ENCODE measurements around the gene HSF5. TPM values are rescaled to one million over a fixed set of nuclear protein-coding genes. Genes with fewer than 3 reads are reported as not detected.

Gene HSF5
- total RNA-seq, 1 experiment from 2014 or later, result not detected

DNA sequence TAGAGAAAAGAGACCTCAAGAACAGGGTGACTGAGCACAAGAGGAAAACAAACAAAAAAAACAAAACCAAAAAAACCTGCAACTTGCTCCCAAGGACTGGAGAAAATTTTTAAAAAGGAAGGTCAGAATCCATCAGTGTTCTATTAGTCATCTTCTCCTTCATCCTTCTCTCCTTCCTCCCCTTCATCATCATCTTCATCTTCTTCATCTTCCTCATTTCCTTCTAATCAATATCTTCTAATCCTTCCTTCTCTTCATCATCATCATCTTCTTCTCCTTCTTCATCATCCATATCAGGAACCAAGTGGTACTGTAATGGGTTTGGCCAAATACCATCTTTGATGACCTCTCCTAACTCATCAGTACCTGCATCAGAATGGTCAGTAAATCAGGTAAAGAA lies 12.2 kb downstream of the HSF5 start:
- no peak overlapping the region for H3K4me3 ChIP-seq (replicated peaks in 1 of 2; ENCODE audit: low read depth in 1 of 2, low read length in 2 of 2)
- DNase-seq (ENCODE audit: low read depth, low spot score) (no peak), ATAC-seq (no peak)
- no peak overlapping the region for H2AFZ ChIP-seq (ENCODE audit: low read depth, low read length, poor library complexity, severe bottlenecking)
- no peak overlapping the region for H3K9ac ChIP-seq (ENCODE audit: low read length)
- no peak overlapping the region for H3K4me2 ChIP-seq (ENCODE audit: low read length)
- POLR2A ChIA-PET, result no interaction called here
- no peaks in the 10 kb centered on the region for H3K36me3 ChIP-seq (ENCODE audit: control insufficient read depth in 1 of 2, insufficient read depth in 2 of 2, low read length in 2 of 2)
- TF ChIP-seq POLR2AphosphoS5 (IDR thresholded peaks at IDR 0.05; ENCODE audit: low read depth, low read length) (no peak), POLR2A (IDR thresholded peaks at IDR 0.05; ENCODE audit: borderline replicate concordance, extremely low read depth, insufficient read depth, insufficient read length) (no peak), YY1 (IDR thresholded peaks at IDR 0.05; ENCODE audit: extremely low read depth, insufficient replicate concordance, low read depth, low read length) (no peak), ZFX (IDR thresholded peaks at IDR 0.05) (no peak), ELF1 (IDR thresholded peaks at IDR 0.05; ENCODE audit: borderline replicate concordance, low read depth) (no peak), CBX3 (IDR thresholded peaks at IDR 0.05; ENCODE audit: low read depth) (no peak), RAD21 (IDR thresholded peaks at IDR 0.05; ENCODE audit: low read depth) (no peak), CEBPB (IDR thresholded peaks at IDR 0.05; ENCODE audit: low read depth) (no peak), FOSL1 (IDR thresholded peaks at IDR 0.05; ENCODE audit: low read depth) (no peak), EZH2phosphoT487 (IDR thresholded peaks at IDR 0.05; ENCODE audit: borderline replicate concordance) (no peak), ZNF274 (IDR thresholded peaks at IDR 0.05; ENCODE audit: low read depth, low read length) (no peak), SP1 (IDR thresholded peaks at IDR 0.05; ENCODE audit: low read depth) (no peak)
- TF ChIP-seq, protein P1, sequence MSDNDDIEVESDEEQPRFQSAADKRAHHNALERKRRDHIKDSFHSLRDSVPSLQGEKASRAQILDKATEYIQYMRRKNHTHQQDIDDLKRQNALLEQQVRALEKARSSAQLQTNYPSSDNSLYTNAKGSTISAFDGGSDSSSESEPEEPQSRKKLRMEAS (IDR thresholded peaks at IDR 0.05), result no peak
- TF ChIP-seq, protein P2, sequence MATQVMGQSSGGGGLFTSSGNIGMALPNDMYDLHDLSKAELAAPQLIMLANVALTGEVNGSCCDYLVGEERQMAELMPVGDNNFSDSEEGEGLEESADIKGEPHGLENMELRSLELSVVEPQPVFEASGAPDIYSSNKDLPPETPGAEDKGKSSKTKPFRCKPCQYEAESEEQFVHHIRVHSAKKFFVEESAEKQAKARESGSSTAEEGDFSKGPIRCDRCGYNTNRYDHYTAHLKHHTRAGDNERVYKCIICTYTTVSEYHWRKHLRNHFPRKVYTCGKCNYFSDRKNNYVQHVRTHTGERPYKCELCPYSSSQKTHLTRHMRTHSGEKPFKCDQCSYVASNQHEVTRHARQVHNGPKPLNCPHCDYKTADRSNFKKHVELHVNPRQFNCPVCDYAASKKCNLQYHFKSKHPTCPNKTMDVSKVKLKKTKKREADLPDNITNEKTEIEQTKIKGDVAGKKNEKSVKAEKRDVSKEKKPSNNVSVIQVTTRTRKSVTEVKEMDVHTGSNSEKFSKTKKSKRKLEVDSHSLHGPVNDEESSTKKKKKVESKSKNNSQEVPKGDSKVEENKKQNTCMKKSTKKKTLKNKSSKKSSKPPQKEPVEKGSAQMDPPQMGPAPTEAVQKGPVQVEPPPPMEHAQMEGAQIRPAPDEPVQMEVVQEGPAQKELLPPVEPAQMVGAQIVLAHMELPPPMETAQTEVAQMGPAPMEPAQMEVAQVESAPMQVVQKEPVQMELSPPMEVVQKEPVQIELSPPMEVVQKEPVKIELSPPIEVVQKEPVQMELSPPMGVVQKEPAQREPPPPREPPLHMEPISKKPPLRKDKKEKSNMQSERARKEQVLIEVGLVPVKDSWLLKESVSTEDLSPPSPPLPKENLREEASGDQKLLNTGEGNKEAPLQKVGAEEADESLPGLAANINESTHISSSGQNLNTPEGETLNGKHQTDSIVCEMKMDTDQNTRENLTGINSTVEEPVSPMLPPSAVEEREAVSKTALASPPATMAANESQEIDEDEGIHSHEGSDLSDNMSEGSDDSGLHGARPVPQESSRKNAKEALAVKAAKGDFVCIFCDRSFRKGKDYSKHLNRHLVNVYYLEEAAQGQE (IDR thresholded peaks at IDR 0.05; ENCODE audit: low read depth), result no peak
- TF ChIP-seq, protein P3, sequence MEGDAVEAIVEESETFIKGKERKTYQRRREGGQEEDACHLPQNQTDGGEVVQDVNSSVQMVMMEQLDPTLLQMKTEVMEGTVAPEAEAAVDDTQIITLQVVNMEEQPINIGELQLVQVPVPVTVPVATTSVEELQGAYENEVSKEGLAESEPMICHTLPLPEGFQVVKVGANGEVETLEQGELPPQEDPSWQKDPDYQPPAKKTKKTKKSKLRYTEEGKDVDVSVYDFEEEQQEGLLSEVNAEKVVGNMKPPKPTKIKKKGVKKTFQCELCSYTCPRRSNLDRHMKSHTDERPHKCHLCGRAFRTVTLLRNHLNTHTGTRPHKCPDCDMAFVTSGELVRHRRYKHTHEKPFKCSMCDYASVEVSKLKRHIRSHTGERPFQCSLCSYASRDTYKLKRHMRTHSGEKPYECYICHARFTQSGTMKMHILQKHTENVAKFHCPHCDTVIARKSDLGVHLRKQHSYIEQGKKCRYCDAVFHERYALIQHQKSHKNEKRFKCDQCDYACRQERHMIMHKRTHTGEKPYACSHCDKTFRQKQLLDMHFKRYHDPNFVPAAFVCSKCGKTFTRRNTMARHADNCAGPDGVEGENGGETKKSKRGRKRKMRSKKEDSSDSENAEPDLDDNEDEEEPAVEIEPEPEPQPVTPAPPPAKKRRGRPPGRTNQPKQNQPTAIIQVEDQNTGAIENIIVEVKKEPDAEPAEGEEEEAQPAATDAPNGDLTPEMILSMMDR (IDR thresholded peaks at IDR 0.05 in 2 of 3, conservative IDR thresholded peaks at IDR 0.05 in 1 of 3; ENCODE audit: borderline replicate concordance in 1 of 3, insufficient read depth in 1 of 3, low read depth in 2 of 3, low read length in 2 of 3), result no peak
- TF ChIP-seq, protein P4, sequence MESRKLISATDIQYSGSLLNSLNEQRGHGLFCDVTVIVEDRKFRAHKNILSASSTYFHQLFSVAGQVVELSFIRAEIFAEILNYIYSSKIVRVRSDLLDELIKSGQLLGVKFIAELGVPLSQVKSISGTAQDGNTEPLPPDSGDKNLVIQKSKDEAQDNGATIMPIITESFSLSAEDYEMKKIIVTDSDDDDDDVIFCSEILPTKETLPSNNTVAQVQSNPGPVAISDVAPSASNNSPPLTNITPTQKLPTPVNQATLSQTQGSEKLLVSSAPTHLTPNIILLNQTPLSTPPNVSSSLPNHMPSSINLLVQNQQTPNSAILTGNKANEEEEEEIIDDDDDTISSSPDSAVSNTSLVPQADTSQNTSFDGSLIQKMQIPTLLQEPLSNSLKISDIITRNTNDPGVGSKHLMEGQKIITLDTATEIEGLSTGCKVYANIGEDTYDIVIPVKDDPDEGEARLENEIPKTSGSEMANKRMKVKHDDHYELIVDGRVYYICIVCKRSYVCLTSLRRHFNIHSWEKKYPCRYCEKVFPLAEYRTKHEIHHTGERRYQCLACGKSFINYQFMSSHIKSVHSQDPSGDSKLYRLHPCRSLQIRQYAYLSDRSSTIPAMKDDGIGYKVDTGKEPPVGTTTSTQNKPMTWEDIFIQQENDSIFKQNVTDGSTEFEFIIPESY (IDR thresholded peaks at IDR 0.05; ENCODE audit: extremely low read depth, insufficient replicate concordance, low read length), result no peak
- H3K27me3 ChIP-seq (ENCODE audit: insufficient read depth, low read length), result 0 out of 2 replicates have a peak, but pooled peaks cover 3% of the 10 kb centered on the region
- no peak overlapping the region for H3K27ac ChIP-seq (ENCODE audit: low read depth, low read length)
- no peaks in the 10 kb centered on the region for H3K9me2 ChIP-seq (ENCODE audit: insufficient read depth)
- BruUV-seq (replicated peaks), result no TSS peak
- H3K9me3 ChIP-seq (ENCODE audit: control insufficient read depth in 1 of 2, insufficient read depth in 1 of 2, low read depth in 1 of 2, low read length in 2 of 2), result no peaks in the 10 kb centered on the region
- intact Hi-C loops (cut with micrococcal nuclease), result no loop called here
- RAD21 ChIA-PET (ENCODE audit: low non-redundant PET in 1 of 2, low total read pairs in 2 of 2, uncharacterized antibody in 2 of 2, unreplicated experiment in 2 of 2), result no interaction called here
- CTCF ChIA-PET, result no interaction called here
- H3K4me1 ChIP-seq (ENCODE audit: control insufficient read depth in 1 of 2, insufficient read depth in 2 of 2, low read length in 2 of 2), result no peaks in the 10 kb centered on the region
- H3K79me2 ChIP-seq (ENCODE audit: insufficient read depth, low read length), result no peaks in the 10 kb centered on the region
- no peaks in the 10 kb centered on the region for H4K20me1 ChIP-seq (ENCODE audit: insufficient read depth)
